ENCODE data around the gene TRIM25.

GRCh38 chr17:56887552-56888467 lies 26.0 kb downstream of the TRIM25 start:
- TF ChIP-seq CTCF (IDR thresholded peaks at IDR 0.05) (no peak), POLR2A (IDR thresholded peaks at IDR 0.05) (no peak)

Data from adrenal gland (tissue), 5 donors.